ENCODE results near the gene CASR.

DNA sequence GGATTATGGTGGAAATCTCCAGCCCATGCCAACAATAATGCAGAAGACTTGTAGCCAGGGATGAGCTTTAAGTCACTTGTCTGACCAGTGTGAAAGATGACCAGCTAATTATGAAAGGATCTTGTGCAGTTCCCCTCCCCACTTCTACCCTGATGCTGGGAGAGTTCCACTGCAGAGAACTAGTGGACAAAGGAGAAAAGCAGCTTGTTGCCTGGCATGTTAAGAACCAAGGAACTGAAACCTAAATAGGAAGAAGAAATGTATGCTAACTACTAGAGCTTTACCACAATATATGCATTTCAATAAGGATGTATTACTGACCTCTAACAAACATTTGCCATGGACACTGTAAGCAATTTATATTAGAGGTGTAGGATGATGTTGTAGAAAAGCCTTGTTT is 89.4 kb downstream of the CASR start:
- TF ChIP-seq CTCF (IDR thresholded peaks at IDR 0.05) = no peak
- no peak for TF ChIP-seq POLR2A (IDR thresholded peaks at IDR 0.05)
- no peak for TF ChIP-seq EP300 (IDR thresholded peaks at IDR 0.05)

Measured in tibial nerve (tissue), 4 donors.